ENCODE measurements around the gene TXNIP. TPM values are rescaled to one million over a fixed set of nuclear protein-coding genes. Genes with fewer than 3 reads are reported as not detected.

The TXNIP gene
- total RNA-seq, 1 experiment from 2014 or later, result 2.5 TPM

- Histone ChIP-seq H3K79me2 (ENCODE audit: insufficient read depth, low read length) (no peaks in the 10 kb centered on the region), H3K4me2 (ENCODE audit: low read length) (no peak overlapping the region), H3K4me3 (replicated peaks in 1 of 2; ENCODE audit: low read depth in 1 of 2, low read length in 2 of 2) (no peak overlapping the region), H3K36me3 (ENCODE audit: control insufficient read depth in 1 of 2, insufficient read depth in 2 of 2, low read length in 2 of 2) (no peaks in the 10 kb centered on the region), H3K9ac (ENCODE audit: low read length) (no peak overlapping the region), H3K27ac (ENCODE audit: low read depth, low read length) (no peak overlapping the region), H3K9me3 (ENCODE audit: control insufficient read depth in 1 of 2, insufficient read depth in 1 of 2, low read depth in 1 of 2, low read length in 2 of 2) (no peaks in the 10 kb centered on the region), H2AFZ (ENCODE audit: low read depth, low read length, poor library complexity, severe bottlenecking) (no peak overlapping the region), H3K4me1 (ENCODE audit: control insufficient read depth in 1 of 2, insufficient read depth in 2 of 2, low read length in 2 of 2) (peaks cover 2 to 5% of the 10 kb centered on the region in 2 experiments; a peak in 2 of 4 replicates), H3K9me2 (ENCODE audit: insufficient read depth) (no peaks in the 10 kb centered on the region), H3K27me3 (ENCODE audit: insufficient read depth, low read length) (no peaks in the 10 kb centered on the region), H4K20me1 (ENCODE audit: insufficient read depth) (no peaks in the 10 kb centered on the region)
- ChIA-PET POLR2A (interaction anchor here (2.8 kb wide), 1 partner anchor 12 kb away, joined by 6 read pairs; no protein-coding TSS in a partner anchor), CTCF (interaction anchor here (2.3 kb wide), 1 partner anchor 15 kb away, joined by 11 read pairs; no protein-coding TSS in a partner anchor), RAD21 (ENCODE audit: low non-redundant PET in 1 of 2, low total read pairs in 2 of 2, uncharacterized antibody in 2 of 2, unreplicated experiment in 2 of 2) (no interaction called here)
- DNase-seq (ENCODE audit: low read depth, low spot score) (no peak), ATAC-seq (no peak)
- BruUV-seq (replicated peaks), result no TSS peak
- no peak for TF ChIP-seq MAX (IDR thresholded peaks at IDR 0.05)
- TF ChIP-seq, protein P1, sequence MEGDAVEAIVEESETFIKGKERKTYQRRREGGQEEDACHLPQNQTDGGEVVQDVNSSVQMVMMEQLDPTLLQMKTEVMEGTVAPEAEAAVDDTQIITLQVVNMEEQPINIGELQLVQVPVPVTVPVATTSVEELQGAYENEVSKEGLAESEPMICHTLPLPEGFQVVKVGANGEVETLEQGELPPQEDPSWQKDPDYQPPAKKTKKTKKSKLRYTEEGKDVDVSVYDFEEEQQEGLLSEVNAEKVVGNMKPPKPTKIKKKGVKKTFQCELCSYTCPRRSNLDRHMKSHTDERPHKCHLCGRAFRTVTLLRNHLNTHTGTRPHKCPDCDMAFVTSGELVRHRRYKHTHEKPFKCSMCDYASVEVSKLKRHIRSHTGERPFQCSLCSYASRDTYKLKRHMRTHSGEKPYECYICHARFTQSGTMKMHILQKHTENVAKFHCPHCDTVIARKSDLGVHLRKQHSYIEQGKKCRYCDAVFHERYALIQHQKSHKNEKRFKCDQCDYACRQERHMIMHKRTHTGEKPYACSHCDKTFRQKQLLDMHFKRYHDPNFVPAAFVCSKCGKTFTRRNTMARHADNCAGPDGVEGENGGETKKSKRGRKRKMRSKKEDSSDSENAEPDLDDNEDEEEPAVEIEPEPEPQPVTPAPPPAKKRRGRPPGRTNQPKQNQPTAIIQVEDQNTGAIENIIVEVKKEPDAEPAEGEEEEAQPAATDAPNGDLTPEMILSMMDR (IDR thresholded peaks at IDR 0.05 in 2 of 3, conservative IDR thresholded peaks at IDR 0.05 in 1 of 3; ENCODE audit: borderline replicate concordance in 1 of 3, insufficient read depth in 1 of 3, low read depth in 2 of 3, low read length in 2 of 3), result no peak
- TF ChIP-seq CEBPB (IDR thresholded peaks at IDR 0.05; ENCODE audit: low read depth), result no peak
- TF ChIP-seq, protein P2, sequence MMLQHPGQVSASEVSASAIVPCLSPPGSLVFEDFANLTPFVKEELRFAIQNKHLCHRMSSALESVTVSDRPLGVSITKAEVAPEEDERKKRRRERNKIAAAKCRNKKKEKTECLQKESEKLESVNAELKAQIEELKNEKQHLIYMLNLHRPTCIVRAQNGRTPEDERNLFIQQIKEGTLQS (IDR thresholded peaks at IDR 0.05), result no peak
- TF ChIP-seq EGR1 (IDR thresholded peaks at IDR 0.05; ENCODE audit: low read depth), result no peak
- no peak for TF ChIP-seq TCF7L2 (IDR thresholded peaks at IDR 0.05; ENCODE audit: borderline replicate concordance, extremely low read depth, insufficient read depth, insufficient read length)
- TF ChIP-seq CBX3 (IDR thresholded peaks at IDR 0.05; ENCODE audit: low read depth), result no peak
- no peak for TF ChIP-seq RAD21 (IDR thresholded peaks at IDR 0.05; ENCODE audit: low read depth)
- no peak for TF ChIP-seq REST (IDR thresholded peaks at IDR 0.05; ENCODE audit: low read depth)
- no peak for TF ChIP-seq YY1 (IDR thresholded peaks at IDR 0.05; ENCODE audit: extremely low read depth, insufficient replicate concordance, low read depth, low read length)
- no peak for TF ChIP-seq FOSL1 (IDR thresholded peaks at IDR 0.05; ENCODE audit: low read depth)
- TF ChIP-seq, protein P3, sequence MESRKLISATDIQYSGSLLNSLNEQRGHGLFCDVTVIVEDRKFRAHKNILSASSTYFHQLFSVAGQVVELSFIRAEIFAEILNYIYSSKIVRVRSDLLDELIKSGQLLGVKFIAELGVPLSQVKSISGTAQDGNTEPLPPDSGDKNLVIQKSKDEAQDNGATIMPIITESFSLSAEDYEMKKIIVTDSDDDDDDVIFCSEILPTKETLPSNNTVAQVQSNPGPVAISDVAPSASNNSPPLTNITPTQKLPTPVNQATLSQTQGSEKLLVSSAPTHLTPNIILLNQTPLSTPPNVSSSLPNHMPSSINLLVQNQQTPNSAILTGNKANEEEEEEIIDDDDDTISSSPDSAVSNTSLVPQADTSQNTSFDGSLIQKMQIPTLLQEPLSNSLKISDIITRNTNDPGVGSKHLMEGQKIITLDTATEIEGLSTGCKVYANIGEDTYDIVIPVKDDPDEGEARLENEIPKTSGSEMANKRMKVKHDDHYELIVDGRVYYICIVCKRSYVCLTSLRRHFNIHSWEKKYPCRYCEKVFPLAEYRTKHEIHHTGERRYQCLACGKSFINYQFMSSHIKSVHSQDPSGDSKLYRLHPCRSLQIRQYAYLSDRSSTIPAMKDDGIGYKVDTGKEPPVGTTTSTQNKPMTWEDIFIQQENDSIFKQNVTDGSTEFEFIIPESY (IDR thresholded peaks at IDR 0.05; ENCODE audit: extremely low read depth, insufficient replicate concordance, low read length), result no peak
- no peak for TF ChIP-seq SIN3A (IDR thresholded peaks at IDR 0.05; ENCODE audit: low read depth)
- intact Hi-C loops (cut with micrococcal nuclease), result no loop called here
Measured at GRCh38 chr1:145991735-145992412, 4.5 kb downstream of the TXNIP start.
